WTC11 (cell line): ENCODE results near the gene PAQR4.

ENCODE experiments used
- CBFB ChIP-seq: sonication (generic); formaldehyde crosslinking; IDR thresholded peaks from 2 replicates; pipeline ENCODE4 v1.8.1; 2022; ENCODE audit warnings: mild to moderate bottlenecking, low read depth, missing genetic modification reagents
- CREM ChIP-seq: sonication (generic); formaldehyde crosslinking; IDR thresholded peaks from 2 replicates; pipeline ENCODE4 v1.8.1; 2022; ENCODE audit warnings: mild to moderate bottlenecking, missing genetic modification reagents, moderate library complexity
- ELF4 ChIP-seq: sonication (generic); formaldehyde crosslinking; IDR thresholded peaks from 2 replicates; pipeline ENCODE4 v1.8.1; 2022; ENCODE audit warnings: low read depth, mild to moderate bottlenecking, moderate library complexity, missing genetic modification reagents
- NFE2L1 ChIP-seq: sonication (generic); formaldehyde crosslinking; IDR thresholded peaks from 2 replicates; pipeline ENCODE4 v1.8.1; 2023; ENCODE audit warnings: missing genetic modification reagents
- NR2C2 ChIP-seq: sonication (generic); formaldehyde crosslinking; IDR thresholded peaks from 2 replicates; pipeline ENCODE4 v1.8.0; 2022; ENCODE audit warnings: mild to moderate bottlenecking, missing genetic modification reagents
- TEAD1 ChIP-seq: sonication (generic); formaldehyde crosslinking; IDR thresholded peaks from 2 replicates; pipeline ENCODE4 v1.8.0; 2022; ENCODE audit warnings: mild to moderate bottlenecking, missing genetic modification reagents
- TP53 ChIP-seq: sonication (generic); formaldehyde crosslinking; IDR thresholded peaks from 2 replicates; pipeline ENCODE4 v1.8.1; 2023; ENCODE audit warnings: mild to moderate bottlenecking, missing genetic modification reagents
- ZNF671 ChIP-seq: fragments of 250-450 bp; sonication (Bioruptor Pico); IDR thresholded peaks from 2 replicates; pipeline ENCODE4 v1.8.0; 2021; ENCODE audit warnings: mild to moderate bottlenecking
- TF ChIP-seq, protein P1 (sequence below): fragments of 200-600 bp; IDR thresholded peaks from 2 replicates; pipeline ENCODE4 v1.8.0; 2022; ENCODE audit warnings: antibody characterized with exemption
- TF ChIP-seq, protein P2 (sequence below): sonication (generic); formaldehyde crosslinking; IDR thresholded peaks from 2 replicates; pipeline ENCODE4 v1.8.1; 2022; ENCODE audit warnings: low read depth, missing genetic modification reagents, borderline replicate concordance
- TF ChIP-seq, protein P3 (sequence below): sonication (generic); formaldehyde crosslinking; IDR thresholded peaks from 2 replicates; pipeline ENCODE4 v1.8.1; 2023; ENCODE audit warnings: mild to moderate bottlenecking, missing genetic modification reagents
- TF ChIP-seq, protein P4 (sequence below): sonication (generic); formaldehyde crosslinking; IDR thresholded peaks from 2 replicates; pipeline ENCODE4 v1.8.0; 2023; ENCODE audit warnings: missing genetic modification reagents
- TF ChIP-seq, protein P5 (sequence below): fragments of 250-450 bp; sonication (Bioruptor Pico); IDR thresholded peaks from 2 replicates; pipeline ENCODE4 v1.8.0; 2021; ENCODE audit warnings: mild to moderate bottlenecking

DNA sequence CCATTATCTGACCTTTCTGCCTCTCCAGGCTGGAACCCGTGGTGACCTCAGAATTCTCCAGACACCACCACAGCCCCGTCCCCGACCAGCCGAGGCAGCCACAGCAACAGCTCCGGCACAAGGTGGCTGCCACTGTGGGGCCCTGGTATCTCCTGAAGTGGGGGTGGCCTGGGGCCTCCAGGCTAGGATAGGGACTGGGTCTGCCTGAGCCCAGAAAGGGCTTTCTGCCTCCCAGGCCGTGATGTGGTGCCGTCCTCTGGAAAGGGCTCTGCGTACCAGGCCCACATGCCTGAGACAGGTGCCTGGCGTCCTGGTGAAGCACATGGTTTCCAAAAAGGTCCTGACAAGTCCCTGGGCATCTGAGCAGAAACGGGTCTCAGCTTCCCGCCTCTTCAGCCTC is 40.4 kb upstream of the PAQR4 start:
- TF ChIP-seq CBFB (no peak), ZNF671 (CRISPR knock-in tag) (no peak), CREM (CRISPR knock-in tag) (no peak), ELF4 (no peak), NFE2L1 (CRISPR knock-in tag) (no peak), NR2C2 (CRISPR knock-in tag) (no peak), TP53 (CRISPR knock-in tag) (no peak), TEAD1 (CRISPR knock-in tag) (no peak)
- TF ChIP-seq, protein P1, sequence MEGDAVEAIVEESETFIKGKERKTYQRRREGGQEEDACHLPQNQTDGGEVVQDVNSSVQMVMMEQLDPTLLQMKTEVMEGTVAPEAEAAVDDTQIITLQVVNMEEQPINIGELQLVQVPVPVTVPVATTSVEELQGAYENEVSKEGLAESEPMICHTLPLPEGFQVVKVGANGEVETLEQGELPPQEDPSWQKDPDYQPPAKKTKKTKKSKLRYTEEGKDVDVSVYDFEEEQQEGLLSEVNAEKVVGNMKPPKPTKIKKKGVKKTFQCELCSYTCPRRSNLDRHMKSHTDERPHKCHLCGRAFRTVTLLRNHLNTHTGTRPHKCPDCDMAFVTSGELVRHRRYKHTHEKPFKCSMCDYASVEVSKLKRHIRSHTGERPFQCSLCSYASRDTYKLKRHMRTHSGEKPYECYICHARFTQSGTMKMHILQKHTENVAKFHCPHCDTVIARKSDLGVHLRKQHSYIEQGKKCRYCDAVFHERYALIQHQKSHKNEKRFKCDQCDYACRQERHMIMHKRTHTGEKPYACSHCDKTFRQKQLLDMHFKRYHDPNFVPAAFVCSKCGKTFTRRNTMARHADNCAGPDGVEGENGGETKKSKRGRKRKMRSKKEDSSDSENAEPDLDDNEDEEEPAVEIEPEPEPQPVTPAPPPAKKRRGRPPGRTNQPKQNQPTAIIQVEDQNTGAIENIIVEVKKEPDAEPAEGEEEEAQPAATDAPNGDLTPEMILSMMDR = no peak
- TF ChIP-seq, protein P2, sequence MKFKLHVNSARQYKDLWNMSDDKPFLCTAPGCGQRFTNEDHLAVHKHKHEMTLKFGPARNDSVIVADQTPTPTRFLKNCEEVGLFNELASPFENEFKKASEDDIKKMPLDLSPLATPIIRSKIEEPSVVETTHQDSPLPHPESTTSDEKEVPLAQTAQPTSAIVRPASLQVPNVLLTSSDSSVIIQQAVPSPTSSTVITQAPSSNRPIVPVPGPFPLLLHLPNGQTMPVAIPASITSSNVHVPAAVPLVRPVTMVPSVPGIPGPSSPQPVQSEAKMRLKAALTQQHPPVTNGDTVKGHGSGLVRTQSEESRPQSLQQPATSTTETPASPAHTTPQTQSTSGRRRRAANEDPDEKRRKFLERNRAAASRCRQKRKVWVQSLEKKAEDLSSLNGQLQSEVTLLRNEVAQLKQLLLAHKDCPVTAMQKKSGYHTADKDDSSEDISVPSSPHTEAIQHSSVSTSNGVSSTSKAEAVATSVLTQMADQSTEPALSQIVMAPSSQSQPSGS (CRISPR knock-in tag) = no peak
- TF ChIP-seq, protein P3, sequence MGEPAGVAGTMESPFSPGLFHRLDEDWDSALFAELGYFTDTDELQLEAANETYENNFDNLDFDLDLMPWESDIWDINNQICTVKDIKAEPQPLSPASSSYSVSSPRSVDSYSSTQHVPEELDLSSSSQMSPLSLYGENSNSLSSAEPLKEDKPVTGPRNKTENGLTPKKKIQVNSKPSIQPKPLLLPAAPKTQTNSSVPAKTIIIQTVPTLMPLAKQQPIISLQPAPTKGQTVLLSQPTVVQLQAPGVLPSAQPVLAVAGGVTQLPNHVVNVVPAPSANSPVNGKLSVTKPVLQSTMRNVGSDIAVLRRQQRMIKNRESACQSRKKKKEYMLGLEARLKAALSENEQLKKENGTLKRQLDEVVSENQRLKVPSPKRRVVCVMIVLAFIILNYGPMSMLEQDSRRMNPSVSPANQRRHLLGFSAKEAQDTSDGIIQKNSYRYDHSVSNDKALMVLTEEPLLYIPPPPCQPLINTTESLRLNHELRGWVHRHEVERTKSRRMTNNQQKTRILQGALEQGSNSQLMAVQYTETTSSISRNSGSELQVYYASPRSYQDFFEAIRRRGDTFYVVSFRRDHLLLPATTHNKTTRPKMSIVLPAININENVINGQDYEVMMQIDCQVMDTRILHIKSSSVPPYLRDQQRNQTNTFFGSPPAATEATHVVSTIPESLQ = no peak
- TF ChIP-seq, protein P4, sequence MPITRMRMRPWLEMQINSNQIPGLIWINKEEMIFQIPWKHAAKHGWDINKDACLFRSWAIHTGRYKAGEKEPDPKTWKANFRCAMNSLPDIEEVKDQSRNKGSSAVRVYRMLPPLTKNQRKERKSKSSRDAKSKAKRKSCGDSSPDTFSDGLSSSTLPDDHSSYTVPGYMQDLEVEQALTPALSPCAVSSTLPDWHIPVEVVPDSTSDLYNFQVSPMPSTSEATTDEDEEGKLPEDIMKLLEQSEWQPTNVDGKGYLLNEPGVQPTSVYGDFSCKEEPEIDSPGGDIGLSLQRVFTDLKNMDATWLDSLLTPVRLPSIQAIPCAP (CRISPR knock-in tag) = no peak
- TF ChIP-seq, protein P5, sequence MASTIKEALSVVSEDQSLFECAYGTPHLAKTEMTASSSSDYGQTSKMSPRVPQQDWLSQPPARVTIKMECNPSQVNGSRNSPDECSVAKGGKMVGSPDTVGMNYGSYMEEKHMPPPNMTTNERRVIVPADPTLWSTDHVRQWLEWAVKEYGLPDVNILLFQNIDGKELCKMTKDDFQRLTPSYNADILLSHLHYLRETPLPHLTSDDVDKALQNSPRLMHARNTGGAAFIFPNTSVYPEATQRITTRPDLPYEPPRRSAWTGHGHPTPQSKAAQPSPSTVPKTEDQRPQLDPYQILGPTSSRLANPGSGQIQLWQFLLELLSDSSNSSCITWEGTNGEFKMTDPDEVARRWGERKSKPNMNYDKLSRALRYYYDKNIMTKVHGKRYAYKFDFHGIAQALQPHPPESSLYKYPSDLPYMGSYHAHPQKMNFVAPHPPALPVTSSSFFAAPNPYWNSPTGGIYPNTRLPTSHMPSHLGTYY (CRISPR knock-in tag) = no peak
